Hepatocyte (in vitro differentiated cells): Measurements from ENCODE around the gene MRPL27. TPM values are rescaled to one million over a fixed set of nuclear protein-coding genes. Genes with fewer than 3 reads are reported as not detected.

ENCODE experiments used
- DNase-seq: peaks from one replicate; pipeline ENCODE4 v3.0.0-alpha.2; 2016; ENCODE audit warnings: low spot score
- H2AFZ ChIP-seq: fragments of 200-600 bp; sonication (generic); 2 replicates; pipeline ENCODE4 v1.6.0; 2016; ENCODE audit warnings: antibody characterized with exemption, mild to moderate bottlenecking
- H3K27ac ChIP-seq: fragments of 200-600 bp; sonication (generic); 2 replicates; pipeline ENCODE4 v1.5.1; 2016; ENCODE audit warnings: mild to moderate bottlenecking
- H3K27me3 ChIP-seq: fragments of 200-600 bp; sonication (generic); 2 replicates; pipeline ENCODE4 v1.6.1; 2016
- H3K36me3 ChIP-seq: fragments of 200-600 bp; sonication (generic); replicated peaks from 2 replicates; pipeline ENCODE4 v1.5.1; 2016; ENCODE audit warnings: low read depth; ENCODE audit not compliant: insufficient read depth
- H3K4me1 ChIP-seq: fragments of 200-600 bp; sonication (generic); 2 replicates; pipeline ENCODE4 v1.5.1; 2016; ENCODE audit warnings: mild to moderate bottlenecking, moderate library complexity; ENCODE audit not compliant: insufficient read depth
- H3K4me2 ChIP-seq: fragments of 200-600 bp; sonication (generic); 2 replicates; pipeline ENCODE4 v1.6.0; 2016
- H3K4me3 ChIP-seq: fragments of 200-600 bp; sonication (generic); 2 replicates; pipeline ENCODE4 v1.5.1; 2016; ENCODE audit warnings: mild to moderate bottlenecking
- H3K79me2 ChIP-seq: fragments of 200-600 bp; sonication (generic); 2 replicates; pipeline ENCODE4 v1.6.0; 2017; ENCODE audit warnings: mild to moderate bottlenecking
- H3K9me2 ChIP-seq: fragments of 200-600 bp; sonication (generic); replicated peaks from 2 replicates; pipeline ENCODE4 v1.6.0; 2017; ENCODE audit warnings: mild to moderate bottlenecking; ENCODE audit not compliant: insufficient read depth
- H3K9me3 ChIP-seq: fragments of 200-600 bp; sonication (generic); 2 replicates; pipeline ENCODE4 v1.5.1; 2016; ENCODE audit warnings: low read depth, mild to moderate bottlenecking
- H4K20me1 ChIP-seq: fragments of 200-600 bp; sonication (generic); 2 replicates; pipeline ENCODE4 v1.6.0; 2016; ENCODE audit warnings: mild to moderate bottlenecking; ENCODE audit not compliant: insufficient read depth, poor library complexity, severe bottlenecking
- EZH2 ChIP-seq: fragments of 200-600 bp; sonication (generic); IDR thresholded peaks from 2 replicates; pipeline ENCODE4 v1.6.1; 2016; ENCODE audit warnings: antibody characterized with exemption, mild to moderate bottlenecking, borderline replicate concordance
- EZH2phosphoT487 ChIP-seq: fragments of 200-600 bp; sonication (generic); IDR thresholded peaks from one replicate; pipeline ENCODE4 v1.6.1; 2018; ENCODE audit warnings: antibody characterized with exemption, mild to moderate bottlenecking, low read depth, moderate library complexity; ENCODE audit not compliant: unreplicated experiment, severe bottlenecking
- WGBS: methylation state at CpG from one replicate; pipeline ENCODE4 v1.1.6; 2016; ENCODE audit warnings: low lambda C conversion rate; ENCODE audit errors: missing lambda C conversion rate; 5-methylcytosine and 5-hydroxymethylcytosine counted together
- polyA plus RNA-seq: library from polyadenylated mRNA; unstranded; fragments of >200 nt; fragmentation: Nextera tagmentation; extraction: Ambion mirVana; gene quantifications from 2 replicates; pipeline ENCODE4 v1.2.1, GENCODE V29; 2016
- total RNA-seq: library from RNA; depleted of rRNA; stranded (reverse); fragments of >200 nt; gene quantifications from 2 replicates; pipeline ENCODE4 v1.2.3, GENCODE V29; 2014
- TF ChIP-seq, protein P1 (sequence below): fragments of 200-600 bp; sonication (generic); IDR thresholded peaks from 2 replicates; pipeline ENCODE4 v1.5.1; 2016; ENCODE audit warnings: antibody characterized with exemption, mild to moderate bottlenecking; ENCODE audit not compliant: poor library complexity

Gene MRPL27
- total and polyA plus RNA-seq, 2 experiments from 2014 or later = 83.0 to 139 TPM

DNA sequence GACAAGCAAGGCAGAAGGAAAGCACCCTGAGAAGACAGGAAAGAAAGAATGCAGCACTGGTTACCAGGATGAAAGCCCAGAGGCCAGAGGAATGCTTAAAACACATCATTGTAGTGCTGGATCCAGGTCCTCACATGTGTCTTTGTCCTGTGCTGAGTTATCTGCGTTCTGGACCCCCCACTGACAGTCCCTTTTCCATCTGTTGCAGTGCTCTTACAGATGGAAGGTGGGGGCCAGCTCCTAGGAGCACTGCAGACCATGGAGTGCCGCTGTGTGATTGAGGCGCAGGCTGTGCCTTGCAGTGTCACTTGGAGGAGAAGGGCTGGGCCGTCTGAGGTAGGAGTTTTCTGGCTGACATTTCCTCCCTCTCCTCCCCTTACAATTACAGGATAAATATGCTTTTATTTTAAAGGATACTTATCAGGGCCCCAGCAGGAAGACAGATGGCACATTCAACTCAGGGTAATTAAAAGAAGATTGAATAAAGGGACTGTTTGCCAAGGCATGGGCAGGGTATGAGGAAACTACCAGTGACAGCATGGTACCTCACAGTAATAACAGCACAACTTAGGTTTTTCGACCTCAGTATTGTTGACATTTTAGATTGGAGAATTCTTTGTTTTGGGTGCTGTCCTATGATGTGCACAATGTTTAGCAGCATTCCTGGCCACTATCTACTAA, 3.0 kb upstream of the MRPL27 start:
- no peaks in the 10 kb centered on the region for H4K20me1 ChIP-seq
- WGBS = 93% methylated on average over 5 of the region's 5 CpGs
- H3K9me3 ChIP-seq = no peaks in the 10 kb centered on the region
- H3K36me3 ChIP-seq = no peaks in the 10 kb centered on the region
- no peaks in the 10 kb centered on the region for H3K9me2 ChIP-seq
- no peak overlapping the region for H3K4me3 ChIP-seq
- DNase-seq = no peak
- H3K79me2 ChIP-seq = peaks cover 17% of the 10 kb centered on the region
- no peak overlapping the region for H3K27ac ChIP-seq
- no peaks in the 10 kb centered on the region for H3K27me3 ChIP-seq
- TF ChIP-seq EZH2phosphoT487 (no peak), EZH2 (no peak)
- TF ChIP-seq, protein P1, sequence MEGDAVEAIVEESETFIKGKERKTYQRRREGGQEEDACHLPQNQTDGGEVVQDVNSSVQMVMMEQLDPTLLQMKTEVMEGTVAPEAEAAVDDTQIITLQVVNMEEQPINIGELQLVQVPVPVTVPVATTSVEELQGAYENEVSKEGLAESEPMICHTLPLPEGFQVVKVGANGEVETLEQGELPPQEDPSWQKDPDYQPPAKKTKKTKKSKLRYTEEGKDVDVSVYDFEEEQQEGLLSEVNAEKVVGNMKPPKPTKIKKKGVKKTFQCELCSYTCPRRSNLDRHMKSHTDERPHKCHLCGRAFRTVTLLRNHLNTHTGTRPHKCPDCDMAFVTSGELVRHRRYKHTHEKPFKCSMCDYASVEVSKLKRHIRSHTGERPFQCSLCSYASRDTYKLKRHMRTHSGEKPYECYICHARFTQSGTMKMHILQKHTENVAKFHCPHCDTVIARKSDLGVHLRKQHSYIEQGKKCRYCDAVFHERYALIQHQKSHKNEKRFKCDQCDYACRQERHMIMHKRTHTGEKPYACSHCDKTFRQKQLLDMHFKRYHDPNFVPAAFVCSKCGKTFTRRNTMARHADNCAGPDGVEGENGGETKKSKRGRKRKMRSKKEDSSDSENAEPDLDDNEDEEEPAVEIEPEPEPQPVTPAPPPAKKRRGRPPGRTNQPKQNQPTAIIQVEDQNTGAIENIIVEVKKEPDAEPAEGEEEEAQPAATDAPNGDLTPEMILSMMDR = no peak
- H3K4me1 ChIP-seq = peaks cover 4% of the 10 kb centered on the region
- H3K4me2 ChIP-seq = no peak overlapping the region
- no peak overlapping the region for H2AFZ ChIP-seq

DNA sequence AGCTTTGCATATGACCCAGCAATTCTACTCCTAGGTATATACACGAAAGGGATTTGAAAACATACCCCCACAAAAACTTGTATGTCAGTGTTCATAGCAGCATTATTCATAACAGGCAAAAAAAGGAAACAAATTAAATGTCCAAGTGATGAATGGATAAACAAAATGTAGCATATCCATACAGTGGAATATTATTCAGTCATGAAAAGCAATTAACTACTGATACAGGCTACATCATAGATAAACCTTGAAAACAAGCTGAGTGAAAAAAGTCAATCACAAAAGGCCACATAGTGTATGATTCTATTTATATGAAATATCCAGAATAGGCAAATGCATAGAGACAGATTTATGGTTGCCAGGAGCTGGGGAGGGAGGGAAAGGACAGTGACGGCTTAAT, 721 bp upstream of the MRPL27 start:
- Histone ChIP-seq H3K79me2 (peaks cover 29% of the 10 kb centered on the region), H2AFZ (peak overlapping the region; percentile 65), H4K20me1 (no peaks in the 10 kb centered on the region), H3K36me3 (no peaks in the 10 kb centered on the region), H3K9me3 (no peaks in the 10 kb centered on the region), H3K9me2 (no peaks in the 10 kb centered on the region), H3K27ac (no peak overlapping the region), H3K27me3 (no peaks in the 10 kb centered on the region), H3K4me1 (peaks cover 4% of the 10 kb centered on the region), H3K4me3 (peak overlapping the region; percentile 85), H3K4me2 (peak overlapping the region; percentile 86)
- no peak for DNase-seq
- 89% methylated on average over 2 of the region's 2 CpGs for WGBS
- no peak for TF ChIP-seq EZH2
- TF ChIP-seq, protein P1 = no peak
- TF ChIP-seq EZH2phosphoT487 = no peak

DNA sequence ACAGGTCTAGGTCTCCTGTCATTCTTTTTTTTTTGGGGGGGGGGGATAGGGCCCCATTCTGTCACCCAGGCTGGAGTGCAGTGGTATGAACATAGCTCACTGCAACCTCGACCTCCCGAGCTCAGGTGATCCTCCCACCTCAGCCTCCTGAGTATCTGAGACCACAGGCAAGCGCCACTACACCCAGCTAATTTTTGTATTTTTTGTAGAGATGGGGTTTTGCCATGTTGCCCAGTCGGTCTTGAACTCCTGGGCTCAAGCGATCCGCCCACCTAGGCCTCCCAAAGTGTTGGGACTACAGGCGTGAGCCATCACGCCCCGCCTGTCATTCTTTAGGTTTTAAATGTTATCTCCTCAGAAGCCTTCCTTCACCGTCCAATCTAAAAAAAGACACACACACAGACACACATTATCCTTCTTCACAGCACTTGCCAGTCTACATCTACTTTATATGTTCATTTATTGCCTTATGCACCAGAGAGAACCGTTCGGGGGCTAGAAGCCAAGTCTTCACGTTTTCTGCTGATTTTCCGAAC, 694 bp downstream of the MRPL27 start:
- Histone ChIP-seq H3K4me2 (peak overlapping the region; percentile 86), H3K4me3 (peak overlapping the region; percentile 85), H3K79me2 (peaks cover 31% of the 10 kb centered on the region), H3K9me2 (no peaks in the 10 kb centered on the region), H3K27me3 (no peaks in the 10 kb centered on the region), H3K27ac (peak overlapping the region; percentile 97), H3K36me3 (no peaks in the 10 kb centered on the region), H3K9me3 (no peaks in the 10 kb centered on the region), H3K4me1 (peaks cover 4% of the 10 kb centered on the region), H2AFZ (peak overlapping the region; percentile 65), H4K20me1 (no peaks in the 10 kb centered on the region)
- TF ChIP-seq EZH2 (no peak), EZH2phosphoT487 (no peak)
- TF ChIP-seq, protein P1 = no peak
- no peak for DNase-seq
- WGBS = 35% methylated on average over 14 of the region's 14 CpGs
